HL-60/S4 treated with phorbol 12-myristate 13-acetate at 8.2 ng/mL for 4 days and 3 days (cell line): ENCODE measurements around the gene HDAC7.

Experiments used
- in situ Hi-C: fragments of 300-500 bp; cut with MboI; formaldehyde crosslinking; loops from 2 replicates; pipeline ENCODE4 v1.15.0; 2022; ENCODE audit warnings: low sequenced_read_pairs

HDAC7 gene

DNA sequence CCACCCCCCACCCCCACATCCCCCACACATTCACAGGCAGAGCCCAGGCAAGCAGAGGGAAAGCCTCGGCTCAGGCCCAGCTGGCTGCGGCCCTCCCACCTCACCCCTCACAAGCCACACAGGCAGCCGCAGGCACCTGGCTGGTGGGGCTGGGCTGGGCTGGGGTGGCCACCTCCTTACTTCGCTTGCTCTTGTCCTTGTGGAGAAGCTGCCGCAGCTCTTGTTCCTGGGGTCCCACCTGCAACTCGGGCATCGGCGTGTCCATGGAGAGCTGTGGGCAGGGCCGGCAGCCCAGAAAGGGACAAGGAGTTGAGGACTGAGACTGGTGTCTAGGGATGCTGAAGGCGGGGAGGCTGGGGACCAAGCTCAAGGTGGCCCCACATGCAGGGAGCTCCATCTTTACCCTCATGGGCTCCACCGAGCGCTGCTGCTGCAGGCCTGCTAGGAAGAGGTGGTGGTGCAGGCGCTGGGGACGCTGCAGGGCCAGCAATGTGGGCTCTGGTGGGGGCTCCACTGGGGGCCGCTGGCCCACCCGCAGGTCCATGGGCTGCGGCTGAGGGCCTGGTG is 21.2 kb downstream of the HDAC7 start:
- in situ Hi-C loops = no loop called here

DNA sequence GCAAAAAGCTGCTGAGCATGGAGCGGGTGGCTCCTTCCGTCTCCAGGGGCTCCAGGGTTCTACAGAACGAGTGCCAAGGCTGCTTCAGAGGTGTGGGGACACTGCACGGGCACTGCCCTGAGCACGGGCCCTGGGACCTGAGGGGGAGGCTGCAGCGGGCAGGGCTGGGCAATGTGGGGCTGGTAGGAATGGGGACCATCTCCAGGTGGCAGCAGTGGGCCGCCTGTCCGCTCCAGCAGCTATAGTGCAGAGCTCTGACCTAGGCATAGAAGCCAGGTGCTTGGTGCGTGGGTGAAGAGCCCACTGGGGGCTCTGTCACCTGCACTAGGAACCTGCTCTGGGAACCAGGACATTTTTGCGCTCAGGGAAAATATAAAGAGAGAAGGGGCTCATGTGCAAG is 22.3 kb downstream of the HDAC7 start:
- in situ Hi-C loops = no loop called here

DNA sequence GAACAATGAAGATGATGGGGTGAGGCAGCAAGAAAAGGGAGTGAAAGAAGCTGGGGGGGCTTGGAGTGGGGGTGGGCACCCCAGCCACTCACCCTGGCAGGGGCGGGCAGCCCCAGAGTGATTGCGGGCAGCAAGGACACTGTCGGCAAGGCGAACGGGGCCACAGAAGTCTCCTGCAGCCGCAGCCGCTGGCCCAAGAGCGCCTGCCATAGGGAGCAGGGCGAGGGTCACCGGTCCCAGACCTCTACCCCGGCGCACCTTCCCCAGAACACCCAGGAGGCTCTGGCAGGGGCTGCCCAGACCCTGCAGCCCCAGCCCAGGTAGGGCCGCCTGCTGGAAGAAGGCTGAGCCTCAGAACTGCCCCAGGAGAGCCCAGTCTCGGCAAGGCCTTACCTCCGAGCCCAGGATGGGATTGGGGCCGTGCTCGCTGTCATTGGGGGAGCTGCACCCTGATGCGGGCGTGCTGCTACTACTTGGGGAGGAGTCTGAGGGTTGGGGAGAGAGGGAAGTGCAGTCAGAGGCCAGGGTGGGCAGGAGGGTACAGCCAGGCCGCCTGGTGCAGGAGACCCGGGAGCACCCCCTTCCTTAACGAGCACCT is 23.8 kb downstream of the HDAC7 start:
- in situ Hi-C loops = no loop called here

DNA sequence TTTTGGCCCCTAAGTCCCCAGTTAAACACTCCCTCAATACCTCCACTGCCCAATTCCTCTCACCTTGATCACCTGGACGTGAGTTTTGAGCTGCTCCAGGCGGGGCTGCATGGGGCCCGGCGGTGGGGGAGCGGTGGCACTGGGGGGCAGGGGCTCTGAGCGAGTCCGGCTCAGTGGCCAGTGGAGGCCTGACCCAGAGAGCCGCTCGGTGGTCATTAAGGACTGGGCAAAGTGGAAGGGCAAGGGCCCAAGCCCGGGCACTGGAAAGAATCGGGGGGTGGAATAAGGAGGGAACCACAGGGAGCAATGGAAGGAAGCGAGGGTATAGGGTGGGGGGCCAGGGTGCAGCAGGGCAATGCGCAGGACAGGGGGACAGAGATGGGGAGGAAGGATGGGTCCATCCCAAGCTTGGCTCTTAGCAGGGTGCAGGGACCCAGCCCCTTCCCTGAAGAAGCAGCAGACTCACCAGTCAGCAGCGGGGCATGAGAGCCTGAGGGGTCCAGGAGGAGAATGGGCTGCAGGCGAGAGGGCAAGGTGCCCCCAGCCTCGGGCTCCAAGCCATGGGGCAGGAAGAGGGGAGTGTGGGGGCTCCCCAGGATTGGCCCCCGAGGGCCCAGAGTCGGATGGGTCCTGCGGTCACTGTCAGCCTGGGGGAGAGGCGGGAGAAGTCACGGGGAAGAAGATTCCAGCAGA is 24.4 kb downstream of the HDAC7 start:
- in situ Hi-C loops = no loop called here

DNA sequence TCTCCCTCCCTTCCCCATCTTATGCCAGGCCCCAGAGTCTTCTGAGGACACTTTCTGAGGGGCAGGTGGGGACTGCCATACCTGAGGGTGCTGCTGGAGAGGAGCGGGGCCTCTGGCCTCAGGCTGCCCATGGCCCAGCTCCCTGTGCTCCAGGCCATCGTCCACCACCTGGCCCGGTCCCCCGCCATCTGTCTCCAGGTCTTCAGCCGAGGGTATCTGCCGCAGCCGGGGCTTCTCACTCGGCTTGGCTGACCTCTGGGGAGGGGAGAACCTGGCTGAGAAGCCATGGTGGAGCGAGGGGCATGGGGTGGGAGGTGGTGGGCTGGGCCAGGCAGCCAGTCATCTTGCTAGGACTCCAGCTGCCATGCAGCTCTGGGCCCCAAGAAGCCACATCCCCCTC is 25.0 kb downstream of the HDAC7 start:
- in situ Hi-C loops = no loop called here

DNA sequence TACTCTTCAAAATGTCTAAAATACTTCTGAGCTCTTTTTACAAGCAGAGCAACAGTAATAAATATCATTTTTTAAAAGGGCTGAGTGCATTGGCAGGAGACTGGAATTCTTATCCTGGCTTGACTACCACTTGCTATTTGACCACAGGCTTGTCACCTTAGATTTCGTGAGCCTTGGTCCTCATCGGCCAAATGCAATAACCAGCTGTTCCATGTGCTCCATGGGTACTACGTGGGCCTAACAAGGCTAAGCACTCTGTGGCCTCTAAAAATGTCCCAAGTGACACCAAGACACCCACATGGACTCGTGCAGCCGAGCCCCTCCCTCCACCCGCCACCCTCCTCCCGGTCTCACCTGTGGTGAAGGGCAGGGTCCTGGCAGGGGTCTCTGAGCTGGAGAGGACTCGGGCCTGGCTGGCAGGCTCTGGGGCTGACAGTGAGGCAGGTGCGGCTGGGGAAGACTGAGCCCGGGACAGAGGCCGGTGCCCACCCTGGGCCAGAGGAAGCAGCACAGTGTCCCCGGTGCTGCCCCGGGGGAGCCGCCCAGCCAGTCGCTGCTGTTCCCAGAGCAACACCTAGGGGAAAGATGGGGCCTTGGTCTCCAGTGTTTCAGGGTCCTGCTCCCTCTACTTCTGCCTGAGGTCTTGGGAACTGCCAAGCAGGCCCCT is 26.6 kb downstream of the HDAC7 start:
- in situ Hi-C loops = no loop called here

DNA sequence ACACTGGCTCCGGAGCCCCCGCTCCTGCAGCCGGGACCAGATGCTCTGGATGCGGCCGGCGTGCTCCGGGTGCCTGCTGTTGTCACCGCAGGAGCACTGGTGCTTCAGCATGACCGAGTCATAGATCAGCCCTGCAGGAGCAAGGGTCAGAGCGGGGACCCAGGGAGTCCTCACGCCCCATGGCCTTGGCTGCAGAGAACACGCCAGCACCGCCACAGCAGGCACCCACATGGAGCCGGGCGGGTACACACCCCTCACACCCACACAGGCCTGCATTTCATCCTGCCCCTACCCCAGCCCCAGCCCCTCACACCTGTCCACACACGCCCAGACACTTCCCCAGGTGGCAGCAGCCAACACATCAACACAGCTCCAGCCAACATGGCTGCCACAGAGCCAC is 27.8 kb downstream of the HDAC7 start:
- in situ Hi-C loops = no loop called here

DNA sequence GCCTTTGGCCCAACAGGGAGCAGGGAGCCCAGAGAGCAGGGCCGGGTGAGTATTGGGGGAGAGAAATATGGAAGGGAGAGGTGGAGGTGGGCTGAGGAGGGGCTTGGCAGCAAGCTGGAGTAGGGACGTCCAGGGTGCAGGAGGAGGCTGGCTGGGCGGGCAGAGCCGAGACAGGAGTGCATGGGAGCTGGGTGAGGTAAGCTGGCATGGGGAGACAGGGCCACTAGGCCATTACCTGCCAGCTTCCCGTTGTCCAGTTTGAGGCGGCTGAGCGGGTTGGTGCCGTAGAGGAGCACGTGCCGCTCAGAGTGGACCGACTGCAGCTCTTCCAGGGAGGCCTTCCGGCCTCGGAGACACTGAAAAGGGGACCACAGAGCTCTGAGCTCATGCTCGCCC is 28.4 kb downstream of the HDAC7 start:
- in situ Hi-C loops = no loop called here

DNA sequence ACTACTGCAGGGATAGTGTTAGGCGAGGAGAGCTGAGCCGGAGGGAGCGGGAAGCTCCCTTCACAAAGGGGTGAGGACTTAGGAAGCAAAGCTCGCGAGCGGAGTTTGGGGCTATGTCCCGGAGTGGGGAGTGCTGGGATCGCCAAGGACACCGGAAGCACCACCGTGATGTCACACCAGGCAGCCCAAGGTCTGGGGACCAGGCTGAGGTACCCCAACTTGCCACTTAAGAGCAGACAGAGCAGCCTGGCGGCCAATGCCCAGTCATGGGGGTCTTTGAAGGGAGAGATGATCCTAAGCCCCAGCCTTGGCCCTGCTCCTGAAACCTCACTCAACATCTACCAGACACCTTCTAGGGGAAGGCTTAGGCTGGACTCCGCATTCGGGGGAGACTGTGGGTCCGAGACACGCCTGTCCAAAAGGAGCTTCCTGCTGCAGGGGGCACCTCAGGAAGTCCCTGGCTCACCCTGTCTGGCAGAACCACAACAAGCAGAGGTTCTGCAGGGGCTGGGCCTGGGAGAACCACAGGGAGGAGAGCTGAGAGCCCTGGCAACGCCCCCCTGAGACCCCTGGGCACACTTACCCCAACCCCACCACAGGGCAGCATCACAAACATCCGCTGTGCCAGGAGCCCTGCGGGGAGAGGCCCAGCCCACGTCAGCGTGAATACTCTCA is 28.9 kb downstream of the HDAC7 start:
- in situ Hi-C loops = no loop called here

DNA sequence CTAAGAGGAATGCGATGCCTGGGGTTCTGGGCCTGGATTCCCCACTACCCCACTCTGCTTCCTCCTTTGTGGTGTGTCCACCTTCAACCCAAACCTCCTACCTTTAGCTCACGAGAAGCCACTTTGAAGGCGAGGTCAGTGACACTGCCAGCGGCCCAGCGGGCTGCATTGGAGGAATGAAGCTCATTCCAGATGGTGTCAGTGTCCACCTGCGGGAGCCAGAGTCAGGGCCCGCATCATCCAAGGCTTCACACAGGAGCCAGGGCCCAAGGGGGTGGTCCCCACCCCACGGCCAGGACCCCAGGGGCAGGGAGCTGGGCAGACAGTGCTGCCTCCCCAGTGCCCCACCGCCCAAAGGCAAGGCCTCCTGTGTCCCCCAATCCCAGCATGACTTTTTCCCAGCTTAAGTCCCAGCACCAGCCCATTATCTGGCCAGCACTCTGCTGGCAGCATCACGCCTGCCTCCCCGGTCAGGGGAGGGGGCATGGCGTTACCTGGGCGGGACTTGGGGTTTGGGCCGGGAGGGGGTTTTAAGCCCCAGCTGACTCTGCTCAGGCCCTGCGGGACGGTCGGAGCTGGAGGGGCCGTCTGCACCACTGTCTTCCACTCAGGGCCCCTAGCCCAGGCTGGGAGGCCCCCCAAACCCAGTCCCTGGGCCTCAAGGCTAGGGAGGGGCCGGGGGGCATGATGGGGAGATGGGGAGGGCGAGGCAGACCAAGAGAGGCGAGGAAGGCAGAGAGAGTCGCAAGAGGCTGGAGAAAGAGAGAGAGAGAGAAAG is 29.8 kb downstream of the HDAC7 start:
- in situ Hi-C loops = loop anchor here (10.0 kb wide), 1 partner anchor 45 kb away; no protein-coding TSS in a partner anchor

DNA sequence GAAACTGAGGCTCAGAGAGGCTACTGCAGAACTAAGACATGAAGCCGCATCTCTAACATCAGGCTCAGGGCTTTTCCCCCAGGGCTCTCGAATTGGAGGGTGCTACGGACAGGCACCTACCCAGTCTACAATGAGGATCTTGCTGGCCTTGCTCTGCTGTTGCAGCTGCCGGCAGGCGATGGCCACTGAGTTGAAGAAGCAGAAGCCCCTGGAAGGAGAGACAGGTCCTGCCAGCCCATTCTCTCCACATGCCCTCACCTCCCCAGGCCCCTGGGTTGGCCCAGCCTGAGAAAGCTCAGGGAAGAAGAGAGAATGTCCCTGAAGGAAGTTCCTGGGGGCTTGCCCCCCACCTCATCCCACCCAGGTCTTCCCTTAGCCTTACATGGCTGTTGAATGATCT is 30.6 kb downstream of the HDAC7 start:
- in situ Hi-C loops = loop anchor here (10.0 kb wide), 1 partner anchor 46 kb away; no protein-coding TSS in a partner anchor

DNA sequence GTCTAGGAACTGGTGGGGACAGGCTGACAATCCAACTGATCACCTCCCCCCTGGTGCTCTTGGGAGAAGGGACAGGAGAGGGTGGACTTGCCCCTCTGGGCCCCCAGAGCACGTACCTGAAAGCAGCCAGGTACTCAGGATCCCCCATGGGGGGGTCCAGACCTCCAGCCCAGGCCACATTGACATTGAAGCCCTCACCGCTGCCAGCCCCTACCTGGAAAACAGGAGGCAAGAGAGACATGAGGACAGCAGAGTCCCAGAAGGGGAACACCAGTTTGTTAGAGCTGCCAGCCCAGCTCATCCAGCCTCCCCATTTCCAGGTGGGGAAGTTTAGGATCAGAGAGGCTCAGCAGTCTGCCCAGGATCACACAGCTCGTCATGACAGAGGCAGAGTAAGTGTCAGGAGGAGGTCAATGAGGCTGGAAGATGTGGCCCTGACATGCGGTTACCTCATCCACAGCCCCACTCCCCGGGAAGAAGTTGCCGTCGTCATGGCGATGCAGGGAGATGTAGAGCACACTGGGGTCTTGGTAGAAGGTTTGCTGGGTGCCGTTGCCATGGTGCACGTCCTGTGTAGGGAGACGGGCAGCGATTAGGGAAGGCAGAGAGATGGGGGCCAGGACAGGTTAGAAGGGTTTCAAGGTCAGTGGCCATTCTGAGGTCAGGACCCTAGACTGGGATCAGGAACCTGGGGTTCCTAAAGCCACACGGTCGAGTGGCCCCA is 31.9 kb downstream of the HDAC7 start:
- in situ Hi-C loops = loop anchor here (10.0 kb wide), 1 partner anchor 47 kb away; no protein-coding TSS in a partner anchor

DNA sequence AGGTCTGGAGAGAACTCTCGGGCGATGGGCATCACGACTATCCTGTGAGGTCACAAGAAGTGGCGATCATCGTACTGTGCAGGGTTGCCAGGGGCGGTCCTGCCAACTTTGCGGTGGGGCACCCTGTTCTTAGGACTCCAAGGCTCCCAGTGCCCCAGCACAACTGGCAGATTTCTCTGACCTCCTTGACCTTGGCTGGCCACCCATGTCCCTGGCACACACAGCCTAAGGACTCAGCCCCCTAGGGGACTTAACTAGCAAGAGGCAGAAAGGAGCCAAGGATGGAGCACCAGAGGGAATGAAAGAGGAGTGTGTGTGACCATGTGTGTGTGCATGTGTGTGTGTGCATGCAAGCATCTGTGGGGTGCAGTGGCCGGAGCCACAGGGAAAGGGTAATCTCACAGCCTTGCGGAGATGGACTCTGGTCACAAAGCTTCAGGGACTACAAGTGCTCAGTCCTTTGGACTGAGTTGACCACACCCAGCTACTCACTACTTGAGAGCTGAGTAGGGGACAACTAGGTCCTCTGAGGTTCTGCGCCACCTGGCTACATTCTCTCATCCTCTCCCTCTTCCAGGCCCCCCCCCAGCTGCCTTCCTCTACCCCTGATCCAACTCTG is 32.9 kb downstream of the HDAC7 start:
- in situ Hi-C loops = loop anchor here (10.0 kb wide), 1 partner anchor 48 kb away; no protein-coding TSS in a partner anchor

DNA sequence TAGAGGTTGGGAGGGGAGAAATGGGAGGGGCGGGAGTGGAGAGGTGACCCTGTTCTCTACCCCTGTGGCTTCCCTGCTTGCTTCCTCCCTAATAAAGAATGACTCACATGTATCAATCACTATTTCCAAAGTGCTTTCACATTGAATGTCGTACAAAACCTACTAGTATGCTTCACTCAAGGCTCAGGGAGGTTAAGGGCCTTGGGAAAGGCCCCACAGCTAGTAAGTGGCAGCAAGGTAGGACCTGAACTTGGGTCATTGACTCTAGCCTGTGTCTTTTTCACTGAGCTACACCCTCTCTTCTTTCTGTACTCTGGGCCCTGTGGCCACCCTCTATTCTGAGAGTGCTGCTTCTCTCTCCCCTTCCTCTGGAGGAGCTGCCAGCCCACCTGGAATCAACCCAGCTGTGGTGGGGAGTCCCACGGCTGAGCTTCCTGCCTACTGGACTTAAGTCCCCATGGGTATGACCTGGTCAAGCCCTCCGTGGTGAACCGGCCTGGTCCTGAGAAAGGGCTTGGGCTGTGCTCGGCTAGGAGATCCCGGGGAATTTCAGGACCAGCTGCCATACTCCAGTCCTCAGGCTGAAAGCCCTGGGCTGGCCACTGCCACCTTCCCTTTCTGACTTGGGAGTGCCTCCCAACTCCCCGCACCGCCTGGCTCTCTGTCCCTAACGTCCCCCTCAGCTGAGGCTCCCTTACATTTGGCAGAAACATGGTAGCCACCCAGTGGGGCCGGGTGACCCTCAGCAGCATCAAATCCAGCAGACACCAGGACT is 33.6 kb downstream of the HDAC7 start:
- in situ Hi-C loops = loop anchor here (10.0 kb wide), 1 partner anchor 49 kb away; no protein-coding TSS in a partner anchor

DNA sequence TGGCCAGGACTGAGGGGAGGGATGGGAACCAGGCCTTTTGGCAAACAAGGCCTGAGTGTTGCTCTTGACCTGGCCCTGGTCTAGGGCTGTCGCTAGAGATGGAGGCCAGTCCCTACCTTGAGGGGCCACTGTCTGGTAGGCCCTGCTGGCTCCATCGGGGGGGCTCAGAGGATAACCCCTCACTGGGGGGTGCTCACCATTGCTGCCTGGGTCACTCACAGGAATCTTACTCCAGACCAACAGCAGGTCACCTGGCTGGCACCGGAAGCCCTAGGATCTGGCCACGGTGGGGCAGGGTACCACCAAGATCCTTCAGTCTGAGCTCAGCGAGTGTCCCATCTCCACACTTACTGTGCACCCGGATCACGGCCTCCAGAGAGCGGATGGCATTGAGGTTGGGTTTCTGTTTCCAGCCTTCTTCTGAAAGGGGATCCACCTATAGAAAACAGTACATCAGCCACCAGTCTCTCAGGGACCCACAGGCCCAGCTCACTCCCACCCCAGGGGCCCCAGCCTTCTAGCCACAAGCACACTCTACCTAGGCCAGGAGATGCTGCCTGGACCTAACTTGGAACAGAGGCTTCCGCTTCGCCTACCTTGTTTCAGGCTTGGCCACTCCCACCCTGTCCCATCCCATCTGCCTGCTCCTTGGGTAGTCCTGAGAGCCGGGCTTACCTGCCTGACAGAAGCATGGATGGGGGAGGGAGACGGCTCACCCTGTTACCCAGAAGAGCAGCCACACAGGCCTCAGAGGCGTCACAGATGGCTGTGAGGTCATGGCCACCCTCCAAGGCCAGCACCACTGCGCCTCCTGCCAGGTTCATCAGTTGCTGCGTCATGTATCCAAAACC is 34.4 kb downstream of the HDAC7 start:
- in situ Hi-C loops = loop anchor here (10.0 kb wide), 1 partner anchor 50 kb away; no protein-coding TSS in a partner anchor

DNA sequence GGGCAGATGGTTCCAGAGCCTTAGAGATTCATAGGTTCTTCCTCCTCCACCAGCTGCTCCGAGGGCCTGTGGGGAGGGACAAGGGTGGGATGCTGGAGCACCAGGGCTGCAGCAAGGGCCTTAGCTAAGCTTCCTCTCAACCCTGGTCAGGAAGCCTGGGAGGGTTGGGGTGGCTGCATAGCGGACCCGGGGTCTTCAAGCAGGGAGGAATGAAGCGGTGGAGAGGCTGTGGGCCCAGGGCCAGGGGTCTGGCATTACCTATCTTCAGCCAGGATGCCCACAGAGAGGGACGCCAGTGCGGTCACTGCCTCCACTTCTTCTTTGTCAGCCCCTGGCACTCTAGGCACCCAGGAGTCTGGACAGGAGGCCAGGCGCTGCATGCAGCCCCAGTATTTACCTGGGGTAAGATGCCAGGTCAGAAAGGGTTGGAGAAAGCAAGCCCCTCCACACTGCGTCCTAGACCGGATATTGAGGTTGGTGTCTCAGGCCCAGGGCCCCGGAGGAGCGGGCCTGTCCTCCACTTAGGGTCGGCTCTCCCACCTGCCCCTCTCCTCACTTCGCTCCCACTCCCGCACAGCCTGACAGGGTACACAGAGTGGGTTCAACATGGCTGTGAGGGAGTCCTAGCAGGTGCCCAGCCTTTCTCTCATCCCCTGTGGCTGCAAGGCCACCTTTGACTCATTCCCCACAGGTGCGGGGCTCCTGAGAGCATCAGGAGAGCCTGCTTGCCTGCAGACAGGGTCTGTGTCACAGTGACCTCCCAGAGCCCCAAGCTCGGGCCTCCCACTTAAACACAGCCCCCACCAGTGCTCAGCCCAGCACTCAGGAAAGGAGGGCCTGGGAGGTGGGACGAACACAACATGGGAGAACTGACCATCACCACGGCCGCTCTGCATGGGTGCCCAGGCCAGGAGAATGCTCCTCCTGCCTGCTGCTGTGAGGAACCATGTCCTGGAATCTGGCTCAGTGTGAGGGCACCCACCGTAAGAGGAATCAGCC is 35.6 kb downstream of the HDAC7 start:
- in situ Hi-C loops = loop anchor here (10.0 kb wide), 1 partner anchor 51 kb away; no protein-coding TSS in a partner anchor
